HG02973 (cell line): ENCODE results near the gene EML6.
"Not testable (repeated sequence)": the region's sequence is repeated elsewhere in the genome, so short reads cannot be mapped to it uniquely, and the experiment has no call there.

ENCODE experiments used
- ATAC-seq: cut with Tn5 transposase; IDR thresholded peaks from one replicate; pipeline ENCODE4 v1.9.1; 2021; ENCODE audit warnings: moderate library complexity; ENCODE audit not compliant: unreplicated experiment

The EML6 gene

GRCh38 chr2:54981385-54981784 is 257.9 kb downstream of the EML6 start:
- no peak for ATAC-seq

- no peak for ATAC-seq
Observed at GRCh38 chr2:54983345-54984220, 260.1 kb downstream of the EML6 start.

DNA sequence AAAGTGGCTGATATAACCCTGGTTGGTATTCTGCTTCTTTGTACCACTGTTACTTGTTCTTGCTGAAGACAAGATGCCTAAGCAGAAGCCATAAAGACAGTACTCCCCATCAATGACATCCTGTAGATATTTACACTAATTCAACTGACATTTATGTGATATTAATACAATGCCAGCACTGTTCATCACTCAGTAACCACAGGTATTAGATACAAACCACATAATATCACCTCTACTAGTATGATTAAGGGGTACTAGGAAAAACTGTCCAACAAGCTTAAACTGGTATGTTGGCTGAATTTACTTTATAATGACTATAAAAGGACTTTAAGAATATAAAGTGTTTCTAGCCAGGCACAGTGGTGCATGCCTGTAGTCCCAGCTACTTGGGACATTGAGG is 261.0 kb downstream of the EML6 start:
- no peak for ATAC-seq

DNA sequence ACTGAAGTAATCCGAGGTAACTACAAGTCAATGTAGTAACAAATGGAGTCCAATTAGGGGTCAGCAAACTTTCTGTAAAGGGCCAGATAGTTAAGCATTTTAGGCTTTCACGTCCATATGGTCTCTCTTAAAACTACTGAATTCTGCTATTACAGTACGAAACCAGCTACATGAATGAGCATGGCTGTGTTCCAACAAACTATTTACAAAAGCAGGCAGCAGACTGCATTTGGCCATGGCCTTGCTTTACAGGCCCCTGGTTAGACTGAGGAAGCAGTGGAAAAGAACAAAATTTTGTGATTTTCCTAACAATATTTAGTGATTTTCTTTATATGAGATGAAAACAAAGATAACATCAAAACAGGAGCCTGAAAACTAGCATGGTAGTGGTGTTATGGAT is 262.8 kb downstream of the EML6 start:
- ATAC-seq, result no peak

GRCh38 chr2:54988612-54989011 is 265.1 kb downstream of the EML6 start:
- ATAC-seq, result no peak

DNA sequence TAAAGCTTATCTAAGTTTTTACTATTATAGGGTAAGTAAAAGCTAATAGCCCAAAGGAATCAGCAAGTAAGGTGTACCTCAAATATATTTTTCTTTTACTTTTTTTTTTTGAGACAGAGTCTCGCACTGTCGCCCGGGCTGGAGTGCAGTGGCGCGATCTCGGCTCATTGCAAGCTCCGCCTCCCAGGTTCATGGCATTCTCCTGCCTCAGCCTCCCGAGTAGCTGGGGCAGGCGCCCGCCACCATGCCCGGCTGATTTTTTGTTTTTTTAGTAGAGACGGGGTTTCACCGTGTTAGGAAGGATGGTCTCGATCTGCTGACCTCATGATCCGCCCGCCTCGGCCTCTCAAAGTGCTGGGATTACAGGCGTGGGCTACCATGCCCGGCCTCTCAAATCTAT is 267.2 kb downstream of the EML6 start:
- ATAC-seq, result not testable (repeated sequence)

- peak; percentile 47 for ATAC-seq
Observed at GRCh38 chr2:54995553-54995952, 272.1 kb downstream of the EML6 start.

DNA sequence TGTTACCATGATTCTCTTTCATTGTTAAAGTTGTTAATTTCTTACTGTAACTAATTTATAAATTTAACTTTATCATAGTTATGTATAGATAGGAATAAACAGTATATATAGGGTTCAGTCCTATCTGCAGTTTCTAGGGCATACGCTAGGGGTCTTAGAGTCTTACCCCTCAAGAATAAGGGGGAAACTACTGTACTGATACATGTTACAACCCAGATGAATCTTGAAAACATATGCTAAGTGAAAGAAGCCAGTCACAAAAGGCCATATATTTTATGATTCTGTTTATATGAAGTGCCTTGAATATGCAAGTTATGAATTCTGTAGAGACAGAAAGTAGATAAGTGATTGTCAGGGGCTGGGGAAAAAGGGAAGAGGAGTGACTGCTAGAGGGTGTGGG is 274.4 kb downstream of the EML6 start:
- no peak for ATAC-seq

- ATAC-seq, result no peak
Observed at GRCh38 chr2:54999182-54999581, 275.7 kb downstream of the EML6 start.

GRCh38 chr2:55000341-55000740 is 276.9 kb downstream of the EML6 start:
- no peak for ATAC-seq

- no peak for ATAC-seq
Observed at GRCh38 chr2:55001716-55002115, 278.3 kb downstream of the EML6 start.

- ATAC-seq, result no peak
Observed at GRCh38 chr2:55003706-55004639, 280.5 kb downstream of the EML6 start.

GRCh38 chr2:55006306-55006705 is 282.8 kb downstream of the EML6 start:
- ATAC-seq, result no peak

GRCh38 chr2:55009277-55010060 is 286.0 kb downstream of the EML6 start:
- ATAC-seq, result peak; percentile 19

GRCh38 chr2:55010149-55010591 is 286.7 kb downstream of the EML6 start:
- peak; percentile 93 for ATAC-seq

- no peak for ATAC-seq
Observed at GRCh38 chr2:55010915-55011314, 287.5 kb downstream of the EML6 start.

DNA sequence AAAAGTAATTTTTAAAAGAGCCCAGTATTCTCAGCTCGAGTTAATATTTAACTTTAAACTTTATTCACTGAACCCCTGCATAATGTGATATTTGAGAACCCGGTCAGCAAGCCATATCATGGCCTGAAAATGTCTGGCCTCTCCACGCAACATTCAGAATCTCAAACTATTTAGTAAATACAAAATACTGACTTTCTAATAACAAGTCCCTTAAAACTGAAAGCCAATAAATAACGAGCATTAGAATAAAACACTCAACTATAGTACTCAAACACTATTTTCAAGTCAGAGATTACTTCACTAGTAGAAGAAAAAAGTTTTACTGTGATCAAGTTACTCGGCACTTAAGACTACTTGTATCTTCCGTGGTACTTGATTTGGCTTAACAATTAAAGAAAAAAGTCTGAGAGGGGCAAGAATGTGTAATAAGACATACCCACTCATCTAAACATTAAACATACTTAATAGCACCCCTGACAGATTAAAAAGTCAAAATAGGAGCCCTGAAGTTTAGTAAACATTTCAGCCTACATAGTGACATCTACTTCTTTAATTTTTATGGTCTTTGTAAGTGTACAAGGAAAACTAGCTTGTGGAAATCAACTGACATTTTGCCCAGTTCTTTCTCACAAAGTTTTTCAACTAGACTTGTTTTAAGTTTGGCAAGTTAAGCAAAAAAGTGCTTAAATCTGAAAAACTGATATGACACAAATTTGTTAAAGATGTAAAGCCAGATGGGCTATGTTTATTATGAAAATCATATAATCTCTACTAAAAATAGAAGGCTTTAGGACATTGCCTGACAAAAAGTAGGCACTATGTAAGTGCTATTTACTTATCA is 288.6 kb downstream of the EML6 start:
- no peak for ATAC-seq

GRCh38 chr2:55012672-55013484 is 289.4 kb downstream of the EML6 start:
- ATAC-seq, result no peak

DNA sequence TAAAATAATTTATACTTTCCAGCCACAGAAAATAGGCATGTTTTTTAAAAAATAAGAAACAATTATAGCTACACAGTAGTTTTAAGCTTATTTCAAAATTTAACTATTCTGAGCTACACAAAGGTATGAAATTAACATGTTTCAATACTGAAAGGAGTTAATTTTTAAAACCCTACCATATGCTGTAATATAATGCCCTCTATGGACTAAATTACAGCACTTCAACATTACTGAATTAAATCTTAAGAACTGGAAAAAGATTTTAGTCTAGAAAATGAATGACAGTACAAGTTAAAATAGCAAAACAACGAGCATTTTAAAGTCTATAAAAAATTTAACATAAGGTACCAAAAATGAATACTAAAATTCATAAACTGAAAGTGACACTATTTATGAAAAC is 290.5 kb downstream of the EML6 start:
- no peak for ATAC-seq
